Lower lobe of right lung (tissue), 2 donors: ENCODE data around the gene SGMS1. TPM values are rescaled to one million over a fixed set of nuclear protein-coding genes. Genes with fewer than 3 reads are reported as not detected.
"Not testable (repeated sequence)": the region's sequence is repeated elsewhere in the genome, so short reads cannot be mapped to it uniquely, and the experiment has no call there.

Source experiments
- ATAC-seq, 2 donors: fragments of 200-7000 bp; cut with Tn5 transposase; one replicate each; pipeline ENCODE4 v1.9.1; 2020 to 2022; ENCODE audit warnings: mild to moderate bottlenecking in 2 of 2, moderate library complexity in 2 of 2
- DNase-seq: peaks from one replicate; pipeline ENCODE4 v3.0.0-alpha.2; 2020
- H3K27ac ChIP-seq: fragments of 200-600 bp; one replicate; pipeline ENCODE4 v1.8.0; 2022
- H3K27me3 ChIP-seq: fragments of 200-600 bp; one replicate; pipeline ENCODE4 v1.8.0; 2022; ENCODE audit warnings: low read depth
- H3K36me3 ChIP-seq: fragments of 200-600 bp; one replicate; pipeline ENCODE4 v1.8.0; 2022; ENCODE audit warnings: mild to moderate bottlenecking
- H3K4me1 ChIP-seq: fragments of 200-600 bp; one replicate; pipeline ENCODE4 v1.8.0; 2022
- H3K4me3 ChIP-seq: fragments of 200-600 bp; one replicate; pipeline ENCODE4 v1.8.0; 2022; ENCODE audit warnings: mild to moderate bottlenecking
- H3K9me3 ChIP-seq: fragments of 200-600 bp; one replicate; pipeline ENCODE4 v1.8.0; 2022
- CTCF ChIP-seq: fragments of 200-600 bp; IDR thresholded peaks from one replicate; pipeline ENCODE4 v1.8.0; 2022; ENCODE audit warnings: antibody characterized with exemption, mild to moderate bottlenecking
- intact Hi-C: fragments of 100-400 bp; cut with DNase I; formaldehyde crosslinking; loops from one replicate; pipeline ENCODE4 v1.11.0; 2022
- total RNA-seq: library from RNA; stranded (reverse); fragmentation: NEBNext Ultra II Directional; extraction: Animal tissue kit (Norgen Biotek cat#: 25700); gene quantifications from one replicate; pipeline ENCODE4 v1.2.1, GENCODE V29; 2021
- donor health status: DM: no; HTN: yes; CAD: no; lungs with severe emphysema.

The SGMS1 gene
- total RNA-seq, 1 donor from 2014 or later: 72.3 TPM

GRCh38 chr10:50279489-50279888, 344.3 kb downstream of the SGMS1 start:
- DNase-seq: no peak
- peak in 1 of 2 donors; percentile 23 for ATAC-seq
- no peak for TF ChIP-seq CTCF

GRCh38 chr10:50275650-50276235, 348.0 kb downstream of the SGMS1 start:
- intact Hi-C loops: no loop called here
- ATAC-seq: peak; percentile 64 to 72
- no peaks in the 10 kb centered on the region for H3K9me3 ChIP-seq
- H3K36me3 ChIP-seq: no peaks in the 10 kb centered on the region
- no peaks in the 10 kb centered on the region for H3K4me1 ChIP-seq
- H3K27ac ChIP-seq: no peak overlapping the region
- TF ChIP-seq CTCF: peak; percentile 62
- no peaks in the 10 kb centered on the region for H3K27me3 ChIP-seq
- DNase-seq: peak; percentile 47
- no peak overlapping the region for H3K4me3 ChIP-seq

More at GRCh38 chr10:50279489-50279888, 344.3 kb downstream of the SGMS1 start:
- Histone ChIP-seq H3K9me3 (no peaks in the 10 kb centered on the region), H3K4me1 (no peaks in the 10 kb centered on the region), H3K4me3 (no peak overlapping the region), H3K36me3 (no peaks in the 10 kb centered on the region), H3K27me3 (no peaks in the 10 kb centered on the region), H3K27ac (no peak overlapping the region)
- intact Hi-C loops: no loop called here

GRCh38 chr10:50272531-50272930, 351.2 kb downstream of the SGMS1 start:
- H3K27ac ChIP-seq: no peak overlapping the region
- no peak for TF ChIP-seq CTCF
- H3K36me3 ChIP-seq: no peaks in the 10 kb centered on the region
- H3K4me3 ChIP-seq: no peak overlapping the region
- ATAC-seq (no peak), DNase-seq (no peak)
- intact Hi-C loops: no loop called here
- H3K9me3 ChIP-seq: no peaks in the 10 kb centered on the region
- H3K27me3 ChIP-seq: no peaks in the 10 kb centered on the region
- H3K4me1 ChIP-seq: no peaks in the 10 kb centered on the region

- Histone ChIP-seq H3K9me3 (no peaks in the 10 kb centered on the region), H3K36me3 (no peaks in the 10 kb centered on the region), H3K4me1 (no peaks in the 10 kb centered on the region), H3K27me3 (no peaks in the 10 kb centered on the region), H3K27ac (no peak overlapping the region), H3K4me3 (no peak overlapping the region)
- TF ChIP-seq CTCF: no peak
- DNase-seq: no peak
- no peak for ATAC-seq
- intact Hi-C loops: no loop called here
These were observed 352.0 kb downstream of the SGMS1 start for GRCh38 chr10:50271564-50272250.

- H3K27ac ChIP-seq, intact Hi-C loops, H3K27me3 ChIP-seq, DNase-seq, ATAC-seq, H3K4me1 ChIP-seq, H3K4me3 ChIP-seq, H3K9me3 ChIP-seq, H3K36me3 ChIP-seq: not testable (repeated sequence)
These were observed 355.9 kb downstream of the SGMS1 start for GRCh38 chr10:50267877-50268276.

- ATAC-seq, H3K27me3 ChIP-seq, intact Hi-C loops, H3K4me3 ChIP-seq, H3K27ac ChIP-seq, H3K4me1 ChIP-seq, H3K36me3 ChIP-seq, DNase-seq, H3K9me3 ChIP-seq: not testable (repeated sequence)
These were observed 361.1 kb downstream of the SGMS1 start for GRCh38 chr10:50262625-50263024.
